GM13977 (cell line): ENCODE results near the gene METTL21A.

ENCODE experiments used
- DNase-seq: peaks from one replicate; pipeline ENCODE4 v3.0.0; 2012; ENCODE audit warnings: low spot score
- CTCF ChIP-seq: IDR thresholded peaks from 2 replicates; pipeline ENCODE4 v1.5.1; 2012; ENCODE audit warnings: mild to moderate bottlenecking, control low read depth; ENCODE audit not compliant: insufficient read depth; ENCODE audit errors: extremely low read depth, missing control alignments
- in situ Hi-C: fragments of 300-500 bp; cut with MboI; formaldehyde crosslinking; loops from one replicate; pipeline ENCODE4 v1.12.0; 2022; ENCODE audit warnings: low sequenced_read_pairs, low pct_unique_long_range_greater_than_20kb, mixed read lengths, inconsistent platforms; ENCODE audit not compliant: unreplicated experiment

METTL21A gene

GRCh38 chr2:207635468-207636200 is 10.4 kb upstream of the METTL21A start:
- no peak for TF ChIP-seq CTCF
- no peak for DNase-seq
- in situ Hi-C loops: no loop called here

GRCh38 chr2:207633686-207634085 is 8.5 kb upstream of the METTL21A start:
- in situ Hi-C loops: no loop called here
- no peak for TF ChIP-seq CTCF
- DNase-seq: no peak

GRCh38 chr2:207632575-207633493 is 7.6 kb upstream of the METTL21A start:
- in situ Hi-C loops: no loop called here
- TF ChIP-seq CTCF: no peak
- DNase-seq: no peak

- no peak for TF ChIP-seq CTCF
- in situ Hi-C loops: no loop called here
- DNase-seq: no peak
Observed at GRCh38 chr2:207630491-207630890, 5.3 kb upstream of the METTL21A start.

GRCh38 chr2:207629553-207629952 is 4.4 kb upstream of the METTL21A start:
- no peak for TF ChIP-seq CTCF
- in situ Hi-C loops: loop anchor here (10.0 kb wide), 1 partner anchor 405 kb away; no protein-coding TSS in a partner anchor

GRCh38 chr2:207624185-207625013 is 795 bp downstream of the METTL21A start:
- DNase-seq: peak; percentile 57

More at GRCh38 chr2:207629553-207629952, 4.4 kb upstream of the METTL21A start:
- DNase-seq: no peak

More at GRCh38 chr2:207624185-207625013, 795 bp downstream of the METTL21A start:
- no peak for TF ChIP-seq CTCF
- in situ Hi-C loops: loop anchor here (10.0 kb wide), 1 partner anchor 410 kb away; no protein-coding TSS in a partner anchor
